Transverse colon (tissue), 4 donors: Measurements from ENCODE around the gene PDE6G. TPM values are rescaled to one million over a fixed set of nuclear protein-coding genes. Genes with fewer than 3 reads are reported as not detected.

Experiments
- DNase-seq: peaks from one replicate; pipeline ENCODE4 v3.0.0-alpha.2; 2019
- H3K27ac ChIP-seq, 4 donors: fragments of 200-600 bp; sonication (generic); 2 replicates each; pipeline ENCODE4 v1.5.1; 2016 to 2018; ENCODE audit warnings: inconsistent platforms in 4 of 4
- H3K27me3 ChIP-seq: fragments of 200-600 bp; sonication (generic); 2 replicates; pipeline ENCODE4 v1.5.1; 2017; ENCODE audit warnings: inconsistent platforms
- H3K36me3 ChIP-seq, 4 donors: fragments of 200-600 bp; sonication (generic); 2 replicates each; pipeline ENCODE4 v1.5.1; 2017 to 2019; ENCODE audit warnings: inconsistent platforms in 4 of 4
- H3K4me1 ChIP-seq, 4 donors: fragments of 200-600 bp; sonication (generic); 2 replicates each; pipeline ENCODE4 v1.5.1; 2017 to 2020; ENCODE audit warnings: inconsistent platforms in 4 of 4
- H3K4me3 ChIP-seq, 4 donors: fragments of 200-600 bp; sonication (generic); 1 replicate in 1 of 4; 2 replicates in 3 of 4; pipeline versions ENCODE4 v1.5.1 to v1.6.1; 2017 to 2019; ENCODE audit warnings: inconsistent platforms in 4 of 4
- H3K9me3 ChIP-seq, 2 donors: fragments of 200-600 bp; sonication (generic); 2 replicates each; pipeline ENCODE4 v1.5.1; 2017 to 2019; ENCODE audit warnings: inconsistent platforms in 2 of 2
- CTCF ChIP-seq, 5 experiments: fragments of 200-600 bp in 3 of 5; fragments of 450-650 bp in 2 of 5; sonication (generic) in 3 of 5; IDR thresholded peaks; 1 replicate in 2 of 5; 2 replicates in 3 of 5; pipeline ENCODE4 v1.5.1; 2016 to 2017; ENCODE audit warnings: antibody characterized with exemption in 5 of 5, inconsistent platforms in 3 of 5, mild to moderate bottlenecking in 2 of 5, moderate library complexity in 1 of 5
- EP300 ChIP-seq: sonication (generic); formaldehyde crosslinking; IDR thresholded peaks from one replicate; pipeline ENCODE4 v1.6.1; 2017; ENCODE audit warnings: antibody characterized with exemption, low read depth
- POLR2A ChIP-seq: fragments of 450-650 bp; IDR thresholded peaks from one replicate; pipeline ENCODE4 v1.6.1; 2016; ENCODE audit warnings: antibody characterized with exemption, mild to moderate bottlenecking, moderate library complexity
- POLR2AphosphoS5 ChIP-seq, 3 donors: sonication (generic); formaldehyde crosslinking; IDR thresholded peaks; one replicate each; pipeline ENCODE4 v1.6.1; 2016; ENCODE audit warnings: antibody characterized with exemption in 3 of 3
- WGBS, 2 donors: methylation state at CpG; one replicate each; pipeline ENCODE4 v1.1.5; 2018; ENCODE audit warnings: low coverage in 1 of 2; 5-methylcytosine and 5-hydroxymethylcytosine counted together
- in situ Hi-C, 4 donors: fragments of 200-750 bp; cut with MboI; loops; one replicate each; pipeline versions ENCODE4 v1.15.0 to v1.15.1; 2017; ENCODE audit warnings: low sequenced_read_pairs in 3 of 4, low pct_ligation_motif_present in 1 of 4, low pct_unique_long_range_greater_than_20kb in 1 of 4
- intact Hi-C: fragments of 100-400 bp; cut with DNase I; formaldehyde crosslinking; loops from one replicate; pipeline ENCODE4 v1.15.1; 2023; ENCODE audit warnings: low total_unique reads
- total RNA-seq, 4 donors: library from RNA; depleted of rRNA; stranded (reverse); fragments of >200 nt; gene quantifications; one replicate each; pipeline ENCODE4 v1.1.0, GENCODE V29; 2016

PDE6G gene
- total RNA-seq, 4 donors from 2014 or later: not detected

GRCh38 chr17:81665205-81666091, 9.1 kb upstream of the PDE6G start:
- Histone ChIP-seq H3K4me3 (peak overlapping the region; percentile 95 to 98 (median 96)), H3K9me3 (no peaks in the 10 kb centered on the region), H3K4me1 (peaks cover 10 to 22% (median 20%) of the 10 kb centered on the region in 4 donors), H3K36me3 (peaks cover 0 to 4% (median 0%) of the 10 kb centered on the region in 4 donors), H3K27ac (peak overlapping the region; percentile 90 to 94 (median 92)), H3K27me3 (no peaks in the 10 kb centered on the region)
- TF ChIP-seq POLR2AphosphoS5 (IDR thresholded peaks at IDR 0.05) (no peak), POLR2A (no peak), EP300 (no peak), CTCF (IDR thresholded peaks at IDR 0.05) (no peak)
- intact Hi-C loops (no loop called here), in situ Hi-C loops (no loop called here)
- DNase-seq: peak; percentile 39
- 45% methylated on average over 24 of the region's 30 CpGs; no CpG with 5 or more reads in 1 of the 2 donors for WGBS, 2 donors

DNA sequence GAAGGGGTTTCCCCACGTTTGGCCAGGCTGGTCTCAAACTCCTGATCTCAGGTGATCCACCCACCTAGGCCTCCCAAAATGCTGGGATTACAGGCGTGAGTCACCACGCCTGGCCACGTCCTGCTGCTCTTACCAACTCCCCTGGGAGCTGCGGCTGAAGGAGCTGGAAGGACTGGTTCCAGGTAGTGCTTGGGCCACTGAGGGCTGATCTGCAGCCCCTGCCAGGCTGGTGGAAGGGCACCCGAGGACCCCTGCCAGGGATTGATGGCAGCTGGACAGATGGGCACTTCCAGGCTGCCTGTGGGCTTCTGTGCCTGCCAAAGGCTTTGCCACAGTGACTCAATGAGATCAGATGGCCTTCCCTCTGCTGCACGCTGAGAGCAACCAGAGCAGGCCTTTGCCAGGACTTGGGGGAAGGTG, 7.7 kb upstream of the PDE6G start:
- Histone ChIP-seq H3K9me3 (no peaks in the 10 kb centered on the region), H3K27me3 (no peaks in the 10 kb centered on the region), H3K4me1 (peaks cover 10 to 28% (median 21%) of the 10 kb centered on the region in 4 donors), H3K27ac (no peak overlapping the region), H3K36me3 (no peaks in the 10 kb centered on the region), H3K4me3 (no peak overlapping the region)
- in situ Hi-C loops (no loop called here), intact Hi-C loops (no loop called here)
- no peak for TF ChIP-seq POLR2AphosphoS5 (IDR thresholded peaks at IDR 0.05)
- no peak for TF ChIP-seq CTCF (IDR thresholded peaks at IDR 0.05)
- no peak for TF ChIP-seq EP300
- no peak for TF ChIP-seq POLR2A
- no peak for DNase-seq
- 85% methylated on average over 6 of the region's 7 CpGs; no CpG with 5 or more reads in 1 of the 2 donors for WGBS, 2 donors

- no peak overlapping the region for H3K4me3 ChIP-seq
- intact Hi-C loops: no loop called here
- H3K27me3 ChIP-seq: no peaks in the 10 kb centered on the region
- WGBS, 2 donors: 90 to 95% methylated on average over 4 of the region's 4 CpGs
- no peaks in the 10 kb centered on the region for H3K36me3 ChIP-seq
- no peak for DNase-seq
- no peak overlapping the region for H3K27ac ChIP-seq
- in situ Hi-C loops: no loop called here
- TF ChIP-seq POLR2A: no peak
- no peak for TF ChIP-seq EP300
- no peak for TF ChIP-seq POLR2AphosphoS5 (IDR thresholded peaks at IDR 0.05)
- TF ChIP-seq CTCF (IDR thresholded peaks at IDR 0.05): no peak
- H3K4me1 ChIP-seq: peaks cover 5 to 18% (median 11%) of the 10 kb centered on the region in 4 donors
- no peaks in the 10 kb centered on the region for H3K9me3 ChIP-seq
Observed at GRCh38 chr17:81662002-81662401, 5.7 kb upstream of the PDE6G start.

- in situ Hi-C loops (no loop called here), intact Hi-C loops (no loop called here)
- no peak for DNase-seq
- H3K27ac ChIP-seq: no peak overlapping the region
- peaks cover 2 to 12% (median 4%) of the 10 kb centered on the region in 4 donors for H3K4me1 ChIP-seq
- no peak overlapping the region for H3K4me3 ChIP-seq
- no peaks in the 10 kb centered on the region for H3K27me3 ChIP-seq
- no peaks in the 10 kb centered on the region for H3K9me3 ChIP-seq
- 88 to 92% methylated on average over 1 to 9 of the region's 9 CpGs for WGBS, 2 donors
- no peak for TF ChIP-seq POLR2AphosphoS5 (IDR thresholded peaks at IDR 0.05)
- TF ChIP-seq EP300: no peak
- no peak for TF ChIP-seq POLR2A
- no peak for TF ChIP-seq CTCF (IDR thresholded peaks at IDR 0.05)
- no peaks in the 10 kb centered on the region for H3K36me3 ChIP-seq
Observed at GRCh38 chr17:81660441-81660840, 4.1 kb upstream of the PDE6G start.
